Measurements from ENCODE around the gene ACSL5. TPM values are rescaled to one million over a fixed set of nuclear protein-coding genes. Genes with fewer than 3 reads are reported as not detected.

ACSL5 gene
- total and polyA plus RNA-seq, 2 of the 4 experiments (the other 2 are of a cell fraction) = 0.87 to 1.3 TPM

DNA sequence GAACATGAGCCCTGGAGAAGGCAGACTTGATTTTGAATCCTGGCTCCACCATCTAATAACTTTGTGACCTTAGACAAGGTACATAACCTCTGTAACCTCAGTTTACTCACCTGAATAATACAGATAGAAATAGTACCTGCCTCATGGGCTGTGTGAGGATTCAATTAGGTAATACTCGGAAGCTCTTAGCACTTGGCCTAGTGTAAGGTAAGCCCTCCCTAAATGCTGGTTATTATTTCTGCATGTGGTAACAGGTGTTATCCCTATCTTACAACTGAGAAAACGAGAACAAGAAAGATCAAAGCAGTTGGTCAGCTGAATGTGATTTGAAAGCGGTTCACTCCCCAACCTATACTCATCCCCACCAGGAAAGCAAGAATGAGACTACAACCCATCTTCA, 28.7 kb upstream of the ACSL5 start:
- no peak for DNase-seq
- no TSS peak for BruUV-seq (replicated peaks)
- no peak overlapping the region for H2AFZ ChIP-seq (replicated peaks; ENCODE audit: low read length, poor library complexity)
- ChIA-PET CTCF (no interaction called here), POLR2A (ENCODE audit: unreplicated experiment) (no interaction called here)
- H4K91ac ChIP-seq (ENCODE audit: insufficient read depth, low read depth, low read length) = no peak overlapping the region
- H3K4me1 ChIP-seq (ENCODE audit: control insufficient read depth, insufficient read depth, low read length) = no peaks in the 10 kb centered on the region
- H2BK5ac ChIP-seq (ENCODE audit: low read depth, low read length, poor library complexity, severe bottlenecking) = no peak overlapping the region
- H3K27me3 ChIP-seq (ENCODE audit: control insufficient read depth, insufficient read depth, low read length) = no peaks in the 10 kb centered on the region
- no peak overlapping the region for H3K9ac ChIP-seq (ENCODE audit: low read depth, low read length)
- ATAC-seq (ENCODE audit: low read depth) = no peak
- no peak overlapping the region for H3K4me2 ChIP-seq (ENCODE audit: low read depth, low read length)
- H4K8ac ChIP-seq (ENCODE audit: low read depth in 2 of 2, low read length in 2 of 2) = no peak overlapping the region
- no peak overlapping the region for H2AK9ac ChIP-seq (replicated peaks; ENCODE audit: low read depth, low read length, poor library complexity)
- H2AK5ac ChIP-seq (ENCODE audit: low read depth, low read length) = no peak overlapping the region
- in situ Hi-C loops (cut with MboI; ENCODE audit: low sequenced_read_pairs) = no loop called here
- H3K23ac ChIP-seq (ENCODE audit: low read depth, low read length) = no peak overlapping the region
- no peak overlapping the region for H3K4me3 ChIP-seq (ENCODE audit: insufficient read depth, low read depth, low read length)
- TF ChIP-seq NFE2L2 (IDR thresholded peaks at IDR 0.05; ENCODE audit: low read depth, low read length) (no peak), SMC3 (IDR thresholded peaks at IDR 0.05; ENCODE audit: low read depth, low read length) (no peak), MXI1 (IDR thresholded peaks at IDR 0.05; ENCODE audit: borderline replicate concordance, low read depth, low read length) (no peak), RAD21 (IDR thresholded peaks at IDR 0.05; ENCODE audit: low read length) (no peak)
- TF ChIP-seq, protein P1, sequence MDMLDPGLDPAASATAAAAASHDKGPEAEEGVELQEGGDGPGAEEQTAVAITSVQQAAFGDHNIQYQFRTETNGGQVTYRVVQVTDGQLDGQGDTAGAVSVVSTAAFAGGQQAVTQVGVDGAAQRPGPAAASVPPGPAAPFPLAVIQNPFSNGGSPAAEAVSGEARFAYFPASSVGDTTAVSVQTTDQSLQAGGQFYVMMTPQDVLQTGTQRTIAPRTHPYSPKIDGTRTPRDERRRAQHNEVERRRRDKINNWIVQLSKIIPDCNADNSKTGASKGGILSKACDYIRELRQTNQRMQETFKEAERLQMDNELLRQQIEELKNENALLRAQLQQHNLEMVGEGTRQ (IDR thresholded peaks at IDR 0.05; ENCODE audit: low read depth, low read length) = no peak
- TF ChIP-seq, protein P2, sequence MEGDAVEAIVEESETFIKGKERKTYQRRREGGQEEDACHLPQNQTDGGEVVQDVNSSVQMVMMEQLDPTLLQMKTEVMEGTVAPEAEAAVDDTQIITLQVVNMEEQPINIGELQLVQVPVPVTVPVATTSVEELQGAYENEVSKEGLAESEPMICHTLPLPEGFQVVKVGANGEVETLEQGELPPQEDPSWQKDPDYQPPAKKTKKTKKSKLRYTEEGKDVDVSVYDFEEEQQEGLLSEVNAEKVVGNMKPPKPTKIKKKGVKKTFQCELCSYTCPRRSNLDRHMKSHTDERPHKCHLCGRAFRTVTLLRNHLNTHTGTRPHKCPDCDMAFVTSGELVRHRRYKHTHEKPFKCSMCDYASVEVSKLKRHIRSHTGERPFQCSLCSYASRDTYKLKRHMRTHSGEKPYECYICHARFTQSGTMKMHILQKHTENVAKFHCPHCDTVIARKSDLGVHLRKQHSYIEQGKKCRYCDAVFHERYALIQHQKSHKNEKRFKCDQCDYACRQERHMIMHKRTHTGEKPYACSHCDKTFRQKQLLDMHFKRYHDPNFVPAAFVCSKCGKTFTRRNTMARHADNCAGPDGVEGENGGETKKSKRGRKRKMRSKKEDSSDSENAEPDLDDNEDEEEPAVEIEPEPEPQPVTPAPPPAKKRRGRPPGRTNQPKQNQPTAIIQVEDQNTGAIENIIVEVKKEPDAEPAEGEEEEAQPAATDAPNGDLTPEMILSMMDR (conservative IDR thresholded peaks at IDR 0.05; ENCODE audit: low read depth, low read length) = no peak
- TF ChIP-seq, protein P3, sequence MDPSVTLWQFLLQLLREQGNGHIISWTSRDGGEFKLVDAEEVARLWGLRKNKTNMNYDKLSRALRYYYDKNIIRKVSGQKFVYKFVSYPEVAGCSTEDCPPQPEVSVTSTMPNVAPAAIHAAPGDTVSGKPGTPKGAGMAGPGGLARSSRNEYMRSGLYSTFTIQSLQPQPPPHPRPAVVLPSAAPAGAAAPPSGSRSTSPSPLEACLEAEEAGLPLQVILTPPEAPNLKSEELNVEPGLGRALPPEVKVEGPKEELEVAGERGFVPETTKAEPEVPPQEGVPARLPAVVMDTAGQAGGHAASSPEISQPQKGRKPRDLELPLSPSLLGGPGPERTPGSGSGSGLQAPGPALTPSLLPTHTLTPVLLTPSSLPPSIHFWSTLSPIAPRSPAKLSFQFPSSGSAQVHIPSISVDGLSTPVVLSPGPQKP (IDR thresholded peaks at IDR 0.05; ENCODE audit: borderline replicate concordance, low read depth, low read length) = no peak
- H3K4ac ChIP-seq (ENCODE audit: low read depth, low read length) = no peak overlapping the region
- no peaks in the 10 kb centered on the region for H3K9me1 ChIP-seq (ENCODE audit: insufficient read depth, low read length)
- H3K36me3 ChIP-seq (ENCODE audit: control insufficient read depth, insufficient read depth, low read length) = no peaks in the 10 kb centered on the region
- no peak overlapping the region for H2BK20ac ChIP-seq (ENCODE audit: low read depth, low read length)
- no peak overlapping the region for H3K18ac ChIP-seq (ENCODE audit: low read depth, low read length)
- H2BK120ac ChIP-seq (ENCODE audit: low read depth, low read length) = no peak overlapping the region
- no peak overlapping the region for H2BK15ac ChIP-seq (ENCODE audit: low read depth, low read length)
- H3K79me1 ChIP-seq (ENCODE audit: low read depth in 1 of 2, low read length in 2 of 2) = no peaks in the 10 kb centered on the region
- H4K20me1 ChIP-seq (ENCODE audit: insufficient read depth, low read length) = no peaks in the 10 kb centered on the region
- no CpG with 5 or more reads among the region's 3 CpGs for WGBS, 2 experiments (ENCODE audit: extremely low coverage in 2 of 2, insufficient read length in 1 of 2)
- no peak overlapping the region for H3K56ac ChIP-seq (ENCODE audit: extremely low read depth, insufficient read depth, low read length)
- intact Hi-C loops (cut with micrococcal nuclease) = no loop called here
- dilution Hi-C loops (cut with HindIII; ENCODE audit: low sequenced_read_pairs, unreplicated experiment) = no loop called here
- no peak overlapping the region for H3K14ac ChIP-seq (replicated peaks; ENCODE audit: low read depth, low read length)
- no peak overlapping the region for H4K5ac ChIP-seq (ENCODE audit: low read depth, low read length)
- H3K27ac ChIP-seq (ENCODE audit: insufficient read depth, low read length) = no peak overlapping the region
- no peaks in the 10 kb centered on the region for H3K9me3 ChIP-seq (ENCODE audit: control insufficient read depth, insufficient read depth, low read length)

All from IMR-90 (cell line).